B cell (primary cell): Measurements from ENCODE around the gene BRD9. TPM values are rescaled to one million over a fixed set of nuclear protein-coding genes. Genes with fewer than 3 reads are reported as not detected.

Experiments used
- ATAC-seq: fragments of 200-7000 bp; cut with Tn5 transposase; one replicate; pipeline ENCODE4 v1.10.0; 2021; ENCODE audit warnings: low read depth, mild to moderate bottlenecking, moderate number of reproducible peaks, moderate library complexity
- CTCF ChIA-PET: fragments of 350-600 bp; sonication (Branson Sonifier 250); formaldehyde crosslinking; loops from one replicate; lab custom pipeline; 2021; ENCODE audit warnings: antibody characterized with exemption, inconsistent platforms; lab: Charles Lee
- POLR2A ChIA-PET: fragments of 350-600 bp; sonication (Branson Sonifier 250); formaldehyde crosslinking; loops from one replicate; lab custom pipeline; 2021; ENCODE audit warnings: antibody characterized with exemption; lab: Charles Lee
- DNase-seq: peaks from one replicate; pipeline ENCODE4 v3.0.0; 2013
- H2AFZ ChIP-seq: 2 replicates; pipeline ENCODE4 v1.6.1; 2012; ENCODE audit warnings: mild to moderate bottlenecking, low read depth, low read length; ENCODE audit not compliant: insufficient read depth, poor library complexity, severe bottlenecking
- H3K27ac ChIP-seq, 2 donors: 1 replicate in 1 of 2; 2 replicates in 1 of 2; pipeline ENCODE4 v1.5.1; 2012 to 2013; ENCODE audit warnings: low read length in 2 of 2, mild to moderate bottlenecking in 2 of 2, moderate library complexity in 1 of 2
- H3K27me3 ChIP-seq, 4 experiments: fragments of 200-600 bp in 1 of 4; sonication (generic) in 1 of 4; replicated peaks in 1 of 4; 1 replicate in 2 of 4; 2 replicates in 2 of 4; pipeline versions ENCODE4 v1.6.1 to v1.7.0; 2013 to 2016; ENCODE audit warnings: low read length in 3 of 4, mild to moderate bottlenecking in 2 of 4, mixed read lengths in 1 of 4, moderate library complexity in 1 of 4; ENCODE audit not compliant: insufficient read depth in 4 of 4, control insufficient read depth in 3 of 4; ENCODE audit errors: control extremely low read depth in 1 of 4
- H3K36me3 ChIP-seq, 2 experiments: replicated peaks in 1 of 2; 1 replicate in 1 of 2; 2 replicates in 1 of 2; pipeline versions ENCODE4 v1.6.1 to v1.7.1; 2013; ENCODE audit warnings: low read length in 1 of 2; ENCODE audit not compliant: insufficient read depth in 2 of 2, control insufficient read depth in 1 of 2; ENCODE audit errors: control extremely low read depth in 1 of 2, extremely low read depth in 1 of 2
- H3K4me1 ChIP-seq, 2 donors: fragments of 200-600 bp in 1 of 2; sonication (generic) in 1 of 2; 1 replicate in 1 of 2; 2 replicates in 1 of 2; pipeline versions ENCODE4 v1.5.1 to v1.6.1; 2013 to 2017; ENCODE audit warnings: low read length in 2 of 2; ENCODE audit not compliant: control insufficient read depth in 2 of 2, insufficient read depth in 2 of 2
- H3K4me2 ChIP-seq: replicated peaks from 2 replicates; pipeline ENCODE3; 2012; ENCODE audit warnings: mild to moderate bottlenecking, low read depth, low read length; ENCODE audit not compliant: poor library complexity, severe bottlenecking
- H3K4me3 ChIP-seq, 5 experiments: fragments of 200-600 bp in 1 of 5; sonication (generic) in 1 of 5; 1 replicate in 3 of 5; 2 replicates in 2 of 5; pipeline versions ENCODE4 v1.5.1 to v1.7.0; 2011 to 2016; ENCODE audit warnings: low read length in 4 of 5, mild to moderate bottlenecking in 4 of 5, low read depth in 2 of 5, control low read depth in 1 of 5, moderate library complexity in 1 of 5; ENCODE audit not compliant: insufficient read depth in 1 of 5; ENCODE audit errors: control extremely low read depth in 1 of 5, extremely low read depth in 1 of 5
- H3K79me2 ChIP-seq: fragments of 200-600 bp; sonication (generic); one replicate; pipeline ENCODE4 v1.6.0; 2016; ENCODE audit warnings: low read length; ENCODE audit not compliant: control insufficient read depth, insufficient read depth
- H3K9ac ChIP-seq: fragments of 200-600 bp; sonication (generic); 2 replicates; pipeline ENCODE4 v1.6.1; 2017; ENCODE audit warnings: mild to moderate bottlenecking, low read length, moderate library complexity
- H3K9me3 ChIP-seq, 3 donors: one replicate each; pipeline versions ENCODE4 v1.6.1 to v1.7.1; 2013; ENCODE audit warnings: low read length in 2 of 3; ENCODE audit not compliant: control insufficient read depth in 2 of 3, insufficient read depth in 1 of 3; ENCODE audit errors: control extremely low read depth in 1 of 3
- H4K20me1 ChIP-seq: 2 replicates; pipeline ENCODE4 v1.6.0; 2012; ENCODE audit warnings: mild to moderate bottlenecking, low read length; ENCODE audit not compliant: insufficient read depth, control insufficient read depth, poor library complexity, severe bottlenecking
- H3K27ac Mint-ChIP-seq: one replicate; pipeline ENCODE4 v1.8.0; 2021; ENCODE audit warnings: mixed read lengths
- H3K27me3 Mint-ChIP-seq: one replicate; pipeline ENCODE4 v1.8.0; 2021; ENCODE audit warnings: mixed read lengths
- H3K4me1 Mint-ChIP-seq: one replicate; pipeline ENCODE4 v1.8.0; 2021; ENCODE audit warnings: mixed read lengths
- H3K4me3 Mint-ChIP-seq: one replicate; pipeline ENCODE4 v1.8.0; 2021; ENCODE audit warnings: mixed read lengths
- H3K9me3 Mint-ChIP-seq: one replicate; pipeline ENCODE4 v1.8.0; 2022; ENCODE audit warnings: mixed read lengths; ENCODE audit not compliant: insufficient read depth
- EZH2 ChIP-seq: IDR thresholded peaks from 2 replicates; pipeline ENCODE4 v1.6.1; 2012; ENCODE audit warnings: borderline replicate concordance, low read depth, mild to moderate bottlenecking, moderate library complexity, low read length; ENCODE audit not compliant: insufficient read depth, poor library complexity, severe bottlenecking
- WGBS: methylation state at CpG from one replicate; pipeline ENCODE4 v1.1.5; 2013; ENCODE audit warnings: missing lambda C conversion rate; ENCODE audit not compliant: insufficient coverage; 5-methylcytosine and 5-hydroxymethylcytosine counted together
- intact Hi-C: fragments of 100-400 bp; cut with micrococcal nuclease; formaldehyde crosslinking; loops from one replicate; pipeline ENCODE4 v1.10.0; 2022
- polyA plus RNA-seq: library from polyadenylated mRNA; depleted of rRNA; stranded (reverse); fragments of >200 nt; gene quantifications from 2 replicates; pipeline ENCODE4 v1.2.3, GENCODE V29; 2012
- total RNA-seq, 2 donors: library from RNA; stranded (reverse); fragments of 120-200 nt in 1 of 2; gene quantifications; 1 replicate in 1 of 2; 2 replicates in 1 of 2; pipeline versions ENCODE4 v1.2.3 to v1.2.4, GENCODE V29; 2013 to 2022
- TF ChIP-seq, protein P1 (sequence below): fragments of 200-600 bp; IDR thresholded peaks from one replicate; pipeline ENCODE4 v1.8.0; 2022; ENCODE audit warnings: antibody characterized with exemption, mild to moderate bottlenecking

BRD9 gene
- total and polyA plus RNA-seq, 2 donors (not counting 1 experiment from before 2014, with no cell fraction given), result 28.3 to 68.6 TPM

DNA sequence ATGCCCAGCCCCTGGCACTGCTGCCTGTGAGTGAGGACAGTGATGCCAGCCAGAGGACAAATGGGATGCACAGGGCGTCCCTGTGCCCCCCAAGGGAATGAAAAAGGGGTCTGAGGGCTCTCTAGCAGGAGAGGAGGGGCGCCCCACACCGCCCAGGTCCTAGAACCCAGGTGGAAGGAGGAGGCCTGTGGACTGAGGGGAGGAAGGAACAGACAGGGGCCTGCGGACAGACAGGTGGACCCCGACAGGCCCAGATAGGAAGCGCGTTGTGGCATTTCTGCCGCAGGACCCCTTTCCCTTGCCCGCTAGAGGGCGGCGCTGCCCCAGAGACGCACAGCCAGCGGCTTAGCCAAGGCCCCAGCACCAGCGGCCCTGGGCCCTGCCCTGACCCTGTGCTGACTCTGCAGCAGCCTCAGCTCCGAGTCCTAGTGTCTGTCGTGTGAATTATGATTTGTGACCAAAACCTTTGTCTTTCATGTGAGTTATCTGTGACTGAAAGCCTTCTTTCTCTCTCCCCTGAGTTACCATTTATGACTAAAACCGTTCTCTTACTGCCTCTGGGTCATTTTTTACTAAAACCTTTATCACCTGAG is 30.8 kb upstream of the BRD9 start:
- intact Hi-C loops, result loop anchor here (1.0 to 2.0 kb wide), 4 partner anchors 211 to 251 kb away; no protein-coding TSS in a partner anchor
- Histone ChIP-seq H3K9ac (no peak overlapping the region), H2AFZ (peak overlapping the region; percentile 20), H4K20me1 (no peaks in the 10 kb centered on the region), H3K36me3 (no peaks in the 10 kb centered on the region), H3K4me1 (peaks cover 10 to 15% of the 10 kb centered on the region in 2 donors), H3K4me2 (no peak overlapping the region), H3K27ac (no peak overlapping the region), H3K79me2 (no peaks in the 10 kb centered on the region), H3K4me3 (no peak overlapping the region), H3K27me3 (peaks cover 0 to 20% (median 10%) of the 10 kb centered on the region in 4 experiments), H3K9me3 (peaks cover 0 to 12% (median 0%) of the 10 kb centered on the region in 3 donors)
- POLR2A ChIA-PET, result no interaction called here
- H3K27me3 Mint-ChIP-seq, result peaks cover 27% of the 10 kb centered on the region
- H3K4me3 Mint-ChIP-seq, result no peak overlapping the region
- 21% methylated on average over 15 of the region's 17 CpGs for WGBS
- H3K27ac Mint-ChIP-seq, result no peak overlapping the region
- no peaks in the 10 kb centered on the region for H3K9me3 Mint-ChIP-seq
- ATAC-seq (peak; percentile 80), DNase-seq (peak; percentile 73)
- peaks cover 3% of the 10 kb centered on the region for H3K4me1 Mint-ChIP-seq
- TF ChIP-seq, protein P1, sequence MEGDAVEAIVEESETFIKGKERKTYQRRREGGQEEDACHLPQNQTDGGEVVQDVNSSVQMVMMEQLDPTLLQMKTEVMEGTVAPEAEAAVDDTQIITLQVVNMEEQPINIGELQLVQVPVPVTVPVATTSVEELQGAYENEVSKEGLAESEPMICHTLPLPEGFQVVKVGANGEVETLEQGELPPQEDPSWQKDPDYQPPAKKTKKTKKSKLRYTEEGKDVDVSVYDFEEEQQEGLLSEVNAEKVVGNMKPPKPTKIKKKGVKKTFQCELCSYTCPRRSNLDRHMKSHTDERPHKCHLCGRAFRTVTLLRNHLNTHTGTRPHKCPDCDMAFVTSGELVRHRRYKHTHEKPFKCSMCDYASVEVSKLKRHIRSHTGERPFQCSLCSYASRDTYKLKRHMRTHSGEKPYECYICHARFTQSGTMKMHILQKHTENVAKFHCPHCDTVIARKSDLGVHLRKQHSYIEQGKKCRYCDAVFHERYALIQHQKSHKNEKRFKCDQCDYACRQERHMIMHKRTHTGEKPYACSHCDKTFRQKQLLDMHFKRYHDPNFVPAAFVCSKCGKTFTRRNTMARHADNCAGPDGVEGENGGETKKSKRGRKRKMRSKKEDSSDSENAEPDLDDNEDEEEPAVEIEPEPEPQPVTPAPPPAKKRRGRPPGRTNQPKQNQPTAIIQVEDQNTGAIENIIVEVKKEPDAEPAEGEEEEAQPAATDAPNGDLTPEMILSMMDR, result peak; percentile 80
- no peak for TF ChIP-seq EZH2
- CTCF ChIA-PET, result interaction anchor here (0.6 to 3.7 kb wide), 16 partner anchors 8 to 721 kb away, joined by 3 to 29 read pairs (median 4); no protein-coding TSS in a partner anchor
